Loucy (cell line): ENCODE measurements around the gene PADI3.

ENCODE experiments used
- H2AFZ ChIP-seq: fragments of 200-600 bp; sonication (generic); 2 replicates; pipeline ENCODE4 v1.6.0; 2016; ENCODE audit warnings: antibody characterized with exemption, mild to moderate bottlenecking, low read length, moderate library complexity
- H3F3A ChIP-seq: fragments of 200-600 bp; 2 replicates; pipeline ENCODE4 v1.6.0; 2016; ENCODE audit warnings: antibody characterized with exemption, low read depth, mild to moderate bottlenecking
- H3K27me3 ChIP-seq: fragments of 200-600 bp; sonication (generic); 2 replicates; pipeline ENCODE4 v1.6.1; 2014; ENCODE audit warnings: low read length, mild to moderate bottlenecking; ENCODE audit not compliant: insufficient read depth, poor library complexity, severe bottlenecking
- H3K36me3 ChIP-seq: fragments of 200-600 bp; sonication (generic); 2 replicates; pipeline ENCODE4 v1.6.1; 2016; ENCODE audit warnings: low read length; ENCODE audit not compliant: insufficient read depth
- H3K4me1 ChIP-seq: fragments of 200-600 bp; sonication (generic); 2 replicates; pipeline ENCODE4 v1.5.1; 2014; ENCODE audit warnings: low read length, mild to moderate bottlenecking; ENCODE audit not compliant: insufficient read depth, poor library complexity, severe bottlenecking
- H3K4me2 ChIP-seq: fragments of 200-600 bp; sonication (generic); 2 replicates; pipeline ENCODE4 v1.6.0; 2014; ENCODE audit warnings: antibody characterized with exemption, low read length, low read depth, mild to moderate bottlenecking; ENCODE audit not compliant: poor library complexity, severe bottlenecking
- H3K4me3 ChIP-seq: fragments of 200-600 bp; sonication (generic); 2 replicates; pipeline ENCODE4 v1.5.1; 2014; ENCODE audit warnings: low read length, mild to moderate bottlenecking, mixed read lengths; ENCODE audit not compliant: poor library complexity, severe bottlenecking
- H3K79me2 ChIP-seq: fragments of 200-600 bp; sonication (generic); 2 replicates; pipeline ENCODE4 v1.6.1; 2014; ENCODE audit warnings: low read length; ENCODE audit not compliant: insufficient read depth
- H3K9ac ChIP-seq: fragments of 200-600 bp; sonication (generic); 2 replicates; pipeline ENCODE4 v1.6.0; 2014; ENCODE audit warnings: mild to moderate bottlenecking, low read depth, low read length, moderate library complexity; ENCODE audit not compliant: poor library complexity, severe bottlenecking
- H3K9me2 ChIP-seq: fragments of 200-600 bp; sonication (generic); replicated peaks from 2 replicates; pipeline ENCODE4 v1.6.1; 2016; ENCODE audit warnings: low read depth, low read length, mixed read lengths
- H3K9me3 ChIP-seq: fragments of 200-600 bp; sonication (generic); 2 replicates; pipeline ENCODE4 v1.6.1; 2014; ENCODE audit warnings: mild to moderate bottlenecking, antibody characterized with exemption, low read length, low read depth; ENCODE audit not compliant: insufficient read depth
- H4K20me1 ChIP-seq: fragments of 200-600 bp; sonication (generic); 2 replicates; pipeline ENCODE4 v1.6.0; 2014; ENCODE audit warnings: antibody characterized with exemption, low read length, mild to moderate bottlenecking; ENCODE audit not compliant: insufficient read depth, poor library complexity, severe bottlenecking
- EZH2phosphoT487 ChIP-seq: fragments of 200-600 bp; IDR thresholded peaks from 2 replicates; pipeline ENCODE4 v1.6.1; 2018; ENCODE audit warnings: antibody characterized with exemption, mild to moderate bottlenecking, moderate library complexity, borderline replicate concordance
- TF ChIP-seq, protein P1 (sequence below): fragments of 200-600 bp; sonication (generic); conservative IDR thresholded peaks from 2 replicates; pipeline ENCODE4 v1.5.1; 2014; ENCODE audit warnings: mild to moderate bottlenecking, antibody characterized with exemption, low read length

Gene PADI3

DNA sequence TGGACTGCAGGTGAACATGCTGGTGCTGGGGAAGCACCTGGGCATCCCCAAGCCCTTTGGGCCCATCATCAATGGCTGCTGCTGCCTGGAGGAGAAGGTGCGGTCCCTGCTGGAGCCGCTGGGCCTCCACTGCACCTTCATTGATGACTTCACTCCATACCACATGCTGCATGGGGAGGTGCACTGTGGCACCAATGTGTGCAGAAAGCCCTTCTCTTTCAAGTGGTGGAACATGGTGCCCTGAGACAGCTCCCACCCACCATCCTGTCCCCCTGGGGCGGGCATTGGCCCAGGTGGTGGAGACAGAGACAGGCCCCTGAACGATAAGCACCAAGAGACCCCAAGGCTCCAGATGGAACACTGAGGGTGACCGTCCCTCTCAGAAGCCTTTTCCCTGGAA, 33.9 kb downstream of the PADI3 start:
- Histone ChIP-seq H3K4me2 (no peak overlapping the region), H4K20me1 (no peaks in the 10 kb centered on the region), H3K27me3 (no peaks in the 10 kb centered on the region)

DNA sequence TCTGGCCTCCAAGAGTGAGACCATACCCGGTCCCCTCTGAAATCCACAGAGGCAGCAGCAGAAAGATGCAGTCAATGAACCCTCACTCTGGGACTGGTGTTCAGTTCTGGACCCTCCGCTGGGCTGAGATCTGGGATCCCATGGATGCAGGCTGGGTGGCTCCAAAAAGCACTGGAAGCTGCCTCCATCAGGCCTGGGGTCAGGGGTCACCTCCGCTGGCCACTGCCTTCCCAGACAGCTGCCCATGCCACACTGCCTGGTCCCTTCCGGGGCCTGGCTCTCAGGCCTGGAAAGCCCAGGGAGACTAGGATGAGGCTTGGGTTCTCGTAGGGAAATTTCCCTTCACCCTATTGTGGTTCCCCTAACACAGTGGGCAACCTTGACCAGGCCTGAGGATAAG, 37.7 kb downstream of the PADI3 start:
- H3F3A ChIP-seq = no peaks in the 10 kb centered on the region
- H3K79me2 ChIP-seq = no peaks in the 10 kb centered on the region
- H3K9ac ChIP-seq = no peak overlapping the region
- TF ChIP-seq EZH2phosphoT487 = no peak
- TF ChIP-seq, protein P1, sequence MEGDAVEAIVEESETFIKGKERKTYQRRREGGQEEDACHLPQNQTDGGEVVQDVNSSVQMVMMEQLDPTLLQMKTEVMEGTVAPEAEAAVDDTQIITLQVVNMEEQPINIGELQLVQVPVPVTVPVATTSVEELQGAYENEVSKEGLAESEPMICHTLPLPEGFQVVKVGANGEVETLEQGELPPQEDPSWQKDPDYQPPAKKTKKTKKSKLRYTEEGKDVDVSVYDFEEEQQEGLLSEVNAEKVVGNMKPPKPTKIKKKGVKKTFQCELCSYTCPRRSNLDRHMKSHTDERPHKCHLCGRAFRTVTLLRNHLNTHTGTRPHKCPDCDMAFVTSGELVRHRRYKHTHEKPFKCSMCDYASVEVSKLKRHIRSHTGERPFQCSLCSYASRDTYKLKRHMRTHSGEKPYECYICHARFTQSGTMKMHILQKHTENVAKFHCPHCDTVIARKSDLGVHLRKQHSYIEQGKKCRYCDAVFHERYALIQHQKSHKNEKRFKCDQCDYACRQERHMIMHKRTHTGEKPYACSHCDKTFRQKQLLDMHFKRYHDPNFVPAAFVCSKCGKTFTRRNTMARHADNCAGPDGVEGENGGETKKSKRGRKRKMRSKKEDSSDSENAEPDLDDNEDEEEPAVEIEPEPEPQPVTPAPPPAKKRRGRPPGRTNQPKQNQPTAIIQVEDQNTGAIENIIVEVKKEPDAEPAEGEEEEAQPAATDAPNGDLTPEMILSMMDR = no peak
- no peaks in the 10 kb centered on the region for H3K9me3 ChIP-seq
- no peaks in the 10 kb centered on the region for H4K20me1 ChIP-seq
- no peak overlapping the region for H3K4me3 ChIP-seq
- no peaks in the 10 kb centered on the region for H3K9me2 ChIP-seq
- no peaks in the 10 kb centered on the region for H3K27me3 ChIP-seq
- no peak overlapping the region for H3K4me2 ChIP-seq
- H3K4me1 ChIP-seq = no peaks in the 10 kb centered on the region
- no peak overlapping the region for H2AFZ ChIP-seq
- no peaks in the 10 kb centered on the region for H3K36me3 ChIP-seq

More for the DNA sequence above, 33.9 kb downstream of the PADI3 start:
- H3K4me1 ChIP-seq = no peaks in the 10 kb centered on the region
- no peaks in the 10 kb centered on the region for H3K9me3 ChIP-seq
- H3K9ac ChIP-seq = no peak overlapping the region
- TF ChIP-seq, protein P1 = no peak
- no peak for TF ChIP-seq EZH2phosphoT487
- no peak overlapping the region for H3K4me3 ChIP-seq
- no peaks in the 10 kb centered on the region for H3F3A ChIP-seq
- H3K9me2 ChIP-seq = no peaks in the 10 kb centered on the region
- no peaks in the 10 kb centered on the region for H3K79me2 ChIP-seq
- no peak overlapping the region for H2AFZ ChIP-seq
- H3K36me3 ChIP-seq = no peaks in the 10 kb centered on the region

DNA sequence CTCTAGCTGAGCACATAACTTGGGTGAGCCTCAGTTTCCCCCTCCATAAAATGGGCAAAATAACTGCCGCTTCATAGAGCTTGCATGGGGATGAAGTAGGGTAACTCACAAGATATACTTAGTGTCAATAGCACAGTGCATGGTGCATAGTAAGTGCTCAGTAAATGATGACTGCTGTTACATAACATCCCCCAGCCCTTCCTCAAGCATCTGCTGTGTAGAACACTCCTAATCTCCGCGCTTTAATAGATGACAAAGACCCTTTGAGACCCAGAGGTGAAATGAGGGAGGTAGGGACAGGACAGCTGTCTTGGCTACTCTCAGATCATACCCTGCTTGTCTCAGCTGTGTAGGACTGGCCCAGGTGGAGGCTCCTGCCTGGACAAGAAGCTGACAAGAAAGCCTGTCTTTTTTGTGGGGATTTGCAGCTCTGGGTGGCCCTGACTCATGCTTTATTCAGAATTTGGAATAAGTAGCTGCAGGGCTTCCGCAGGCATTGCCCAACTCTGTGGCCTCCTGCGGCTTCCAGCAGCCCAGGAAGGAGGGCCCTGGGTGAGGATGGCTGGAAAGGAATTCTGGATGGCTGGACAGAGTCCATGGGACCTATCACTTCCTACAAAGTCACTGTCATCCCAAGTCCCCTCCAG, 38.4 kb downstream of the PADI3 start:
- Histone ChIP-seq H3K9me2 (no peaks in the 10 kb centered on the region), H2AFZ (no peak overlapping the region), H3K4me3 (no peak overlapping the region), H3K27me3 (no peaks in the 10 kb centered on the region), H3K9me3 (no peaks in the 10 kb centered on the region), H3K4me2 (no peak overlapping the region), H4K20me1 (no peaks in the 10 kb centered on the region), H3K36me3 (no peaks in the 10 kb centered on the region), H3K4me1 (no peaks in the 10 kb centered on the region), H3K79me2 (no peaks in the 10 kb centered on the region), H3K9ac (no peak overlapping the region), H3F3A (no peaks in the 10 kb centered on the region)
- TF ChIP-seq, protein P1 = no peak
- TF ChIP-seq EZH2phosphoT487 = no peak
